GM21737 (cell line): ENCODE data around the gene ARHGAP22.

Experiments used
- ATAC-seq: cut with Tn5 transposase; IDR thresholded peaks from one replicate; pipeline ENCODE4 v1.9.1; 2021; ENCODE audit warnings: mild to moderate bottlenecking, moderate library complexity; ENCODE audit not compliant: unreplicated experiment

ARHGAP22 gene

GRCh38 chr10:48536156-48536500, 68.7 kb downstream of the ARHGAP22 start:
- ATAC-seq = no peak

- no peak for ATAC-seq
Measured at GRCh38 chr10:48535416-48536155, 69.3 kb downstream of the ARHGAP22 start.

- ATAC-seq = no peak
Measured at GRCh38 chr10:48533951-48534720, 70.7 kb downstream of the ARHGAP22 start.

- ATAC-seq = no peak
Measured at GRCh38 chr10:48533540-48533939, 71.3 kb downstream of the ARHGAP22 start.

GRCh38 chr10:48531486-48531885, 73.4 kb downstream of the ARHGAP22 start:
- no peak for ATAC-seq

GRCh38 chr10:48529331-48529730, 75.5 kb downstream of the ARHGAP22 start:
- no peak for ATAC-seq

- no peak for ATAC-seq
Measured at GRCh38 chr10:48527756-48528155, 77.1 kb downstream of the ARHGAP22 start.

- ATAC-seq = no peak
Measured at GRCh38 chr10:48526846-48527505, 77.9 kb downstream of the ARHGAP22 start.

GRCh38 chr10:48526011-48526821, 78.7 kb downstream of the ARHGAP22 start:
- ATAC-seq = no peak

GRCh38 chr10:48525113-48525512, 79.8 kb downstream of the ARHGAP22 start:
- no peak for ATAC-seq

GRCh38 chr10:48523820-48524758, 80.8 kb downstream of the ARHGAP22 start:
- no peak for ATAC-seq

GRCh38 chr10:48523212-48523819, 81.6 kb downstream of the ARHGAP22 start:
- no peak for ATAC-seq

- no peak for ATAC-seq
Measured at GRCh38 chr10:48522011-48522765, 82.7 kb downstream of the ARHGAP22 start.

- ATAC-seq = no peak
Measured at GRCh38 chr10:48520594-48520993, 84.3 kb downstream of the ARHGAP22 start.

- no peak for ATAC-seq
Measured at GRCh38 chr10:48520184-48520506, 84.7 kb downstream of the ARHGAP22 start.

- no peak for ATAC-seq
Measured at GRCh38 chr10:48519481-48520183, 85.2 kb downstream of the ARHGAP22 start.

GRCh38 chr10:48518986-48519385, 85.9 kb downstream of the ARHGAP22 start:
- ATAC-seq = no peak
